ENCODE measurements around the gene STARD10. TPM values are rescaled to one million over a fixed set of nuclear protein-coding genes. Genes with fewer than 3 reads are reported as not detected.

STARD10 gene
- total RNA-seq, 4 donors from 2014 or later, result 39.1 to 103 (median 71.1) TPM

GRCh38 chr11:72745511-72745910 lies 48.3 kb downstream of the STARD10 start:
- intact Hi-C loops (cut with DNase I; ENCODE audit: low total_unique reads), result no loop called here
- Histone ChIP-seq H3K27me3 (no peaks in the 10 kb centered on the region), H3K4me3 (no peak overlapping the region), H3K27ac (no peak overlapping the region), H3K9me3 (no peaks in the 10 kb centered on the region), H3K4me1 (peaks cover 0 to 7% of the 10 kb centered on the region in 2 donors), H3K36me3 (no peaks in the 10 kb centered on the region)
- no peak for TF ChIP-seq POLR2A (IDR thresholded peaks at IDR 0.05)
- TF ChIP-seq, protein P1, sequence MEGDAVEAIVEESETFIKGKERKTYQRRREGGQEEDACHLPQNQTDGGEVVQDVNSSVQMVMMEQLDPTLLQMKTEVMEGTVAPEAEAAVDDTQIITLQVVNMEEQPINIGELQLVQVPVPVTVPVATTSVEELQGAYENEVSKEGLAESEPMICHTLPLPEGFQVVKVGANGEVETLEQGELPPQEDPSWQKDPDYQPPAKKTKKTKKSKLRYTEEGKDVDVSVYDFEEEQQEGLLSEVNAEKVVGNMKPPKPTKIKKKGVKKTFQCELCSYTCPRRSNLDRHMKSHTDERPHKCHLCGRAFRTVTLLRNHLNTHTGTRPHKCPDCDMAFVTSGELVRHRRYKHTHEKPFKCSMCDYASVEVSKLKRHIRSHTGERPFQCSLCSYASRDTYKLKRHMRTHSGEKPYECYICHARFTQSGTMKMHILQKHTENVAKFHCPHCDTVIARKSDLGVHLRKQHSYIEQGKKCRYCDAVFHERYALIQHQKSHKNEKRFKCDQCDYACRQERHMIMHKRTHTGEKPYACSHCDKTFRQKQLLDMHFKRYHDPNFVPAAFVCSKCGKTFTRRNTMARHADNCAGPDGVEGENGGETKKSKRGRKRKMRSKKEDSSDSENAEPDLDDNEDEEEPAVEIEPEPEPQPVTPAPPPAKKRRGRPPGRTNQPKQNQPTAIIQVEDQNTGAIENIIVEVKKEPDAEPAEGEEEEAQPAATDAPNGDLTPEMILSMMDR (IDR thresholded peaks at IDR 0.05 in 4 of 5, conservative IDR thresholded peaks at IDR 0.05 in 1 of 5), result no peak
- DNase-seq (no peak), ATAC-seq (no peak)
- in situ Hi-C loops (cut with MboI; ENCODE audit: low sequenced_read_pairs in 4 of 4), result no loop called here

DNA sequence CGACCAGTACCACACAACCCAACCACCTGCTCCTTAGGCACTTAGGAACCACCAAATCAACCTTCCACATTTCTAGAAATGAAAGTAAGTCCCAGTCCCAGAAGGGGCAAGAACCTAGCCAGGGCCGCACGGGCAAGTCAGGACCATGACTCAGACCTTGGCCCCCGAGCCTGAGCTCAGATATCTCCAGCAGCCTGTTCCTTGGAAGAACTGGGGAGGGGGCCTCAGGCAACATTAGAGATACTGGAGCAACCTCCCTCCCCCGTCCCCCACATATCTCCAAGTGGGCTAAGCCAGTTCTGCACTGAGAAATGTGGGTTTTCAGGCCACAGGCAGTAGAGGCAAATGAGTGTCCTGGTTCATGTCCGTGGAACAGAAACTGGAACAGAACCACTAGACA lies 49.4 kb downstream of the STARD10 start:
- ATAC-seq (no peak), DNase-seq (no peak)
- intact Hi-C loops (cut with DNase I; ENCODE audit: low total_unique reads) (no loop called here), in situ Hi-C loops (cut with MboI; ENCODE audit: low sequenced_read_pairs in 4 of 4) (no loop called here)
- Histone ChIP-seq H3K27me3 (no peaks in the 10 kb centered on the region), H3K4me3 (no peak overlapping the region), H3K27ac (no peak overlapping the region), H3K9me3 (no peaks in the 10 kb centered on the region), H3K36me3 (no peaks in the 10 kb centered on the region), H3K4me1 (peaks cover 0 to 7% of the 10 kb centered on the region in 2 donors)
- no peak for TF ChIP-seq POLR2A (IDR thresholded peaks at IDR 0.05)
- TF ChIP-seq, protein P1 (IDR thresholded peaks at IDR 0.05 in 4 of 5, conservative IDR thresholded peaks at IDR 0.05 in 1 of 5), result no peak

DNA sequence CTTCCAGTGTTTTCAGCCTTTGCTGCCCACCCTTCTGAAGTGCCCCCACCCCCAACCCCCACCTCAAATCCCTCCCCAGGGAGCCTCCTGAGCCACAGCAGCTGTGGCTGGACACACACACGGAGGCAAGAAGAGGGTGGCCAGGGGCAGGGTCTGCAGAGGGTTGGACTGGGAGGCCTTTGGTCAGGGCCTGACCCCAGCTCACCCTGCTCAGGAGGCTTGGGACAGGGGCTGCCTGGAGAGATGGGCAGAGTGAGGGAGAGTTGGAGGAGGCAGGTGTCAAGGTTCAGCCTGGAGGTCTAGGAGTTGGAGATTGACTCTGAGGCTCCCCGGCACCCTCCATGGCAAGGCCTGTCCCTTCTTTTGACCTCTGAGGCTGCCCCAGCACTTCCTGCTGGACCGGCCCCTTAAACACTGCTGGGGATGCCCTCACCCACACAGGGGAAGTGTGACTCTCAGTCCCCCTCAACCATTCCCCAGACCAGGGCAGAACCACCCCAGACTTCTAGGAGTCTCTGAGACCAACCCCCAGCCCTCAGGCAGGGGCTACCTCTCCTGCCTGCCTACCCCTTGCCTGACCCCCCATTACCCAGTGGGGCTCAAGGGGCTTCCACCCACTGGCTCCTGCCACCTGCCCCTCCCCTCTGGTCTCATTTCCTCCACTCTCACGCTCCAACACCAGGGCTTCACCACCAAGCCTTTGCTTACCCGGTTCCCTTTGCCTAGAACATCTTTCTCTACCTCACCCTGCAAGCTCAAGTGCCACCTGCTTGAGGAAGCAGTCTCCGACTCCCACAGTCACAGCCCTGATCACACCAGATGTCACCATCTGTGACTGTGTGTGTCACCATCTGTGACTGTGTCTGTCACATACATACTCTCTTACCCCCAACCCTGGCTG lies 50.3 kb downstream of the STARD10 start:
- in situ Hi-C loops (cut with MboI; ENCODE audit: low sequenced_read_pairs in 4 of 4), result no loop called here
- DNase-seq (no peak), ATAC-seq (no peak)
- Histone ChIP-seq H3K4me3 (no peak overlapping the region), H3K27me3 (no peaks in the 10 kb centered on the region), H3K9me3 (no peaks in the 10 kb centered on the region), H3K27ac (no peak overlapping the region), H3K4me1 (peaks cover 0 to 7% of the 10 kb centered on the region in 2 donors), H3K36me3 (no peaks in the 10 kb centered on the region)
- intact Hi-C loops (cut with DNase I; ENCODE audit: low total_unique reads), result no loop called here
- TF ChIP-seq, protein P1 (IDR thresholded peaks at IDR 0.05 in 4 of 5, conservative IDR thresholded peaks at IDR 0.05 in 1 of 5), result no peak
- TF ChIP-seq POLR2A (IDR thresholded peaks at IDR 0.05), result no peak

GRCh38 chr11:72742513-72743320 lies 51.1 kb downstream of the STARD10 start:
- in situ Hi-C loops (cut with MboI; ENCODE audit: low sequenced_read_pairs in 4 of 4), result no loop called here

More at GRCh38 chr11:72742513-72743320, 51.1 kb downstream of the STARD10 start:
- H3K27ac ChIP-seq, result peak overlapping the region in 1 of 4 donors; percentile 47
- H3K27me3 ChIP-seq, result no peaks in the 10 kb centered on the region
- H3K4me3 ChIP-seq, result no peak overlapping the region
- no peaks in the 10 kb centered on the region for H3K9me3 ChIP-seq
- no peaks in the 10 kb centered on the region for H3K36me3 ChIP-seq
- TF ChIP-seq POLR2A (IDR thresholded peaks at IDR 0.05), result no peak
- TF ChIP-seq, protein P1 (IDR thresholded peaks at IDR 0.05 in 4 of 5, conservative IDR thresholded peaks at IDR 0.05 in 1 of 5), result no peak
- DNase-seq (no peak), ATAC-seq (no peak)
- H3K4me1 ChIP-seq, result peaks cover 0 to 7% of the 10 kb centered on the region in 2 donors
- intact Hi-C loops (cut with DNase I; ENCODE audit: low total_unique reads), result no loop called here

Measured in gastrocnemius medialis (tissue), 4 donors.